HG03565 (cell line): ENCODE data around the gene CDC14B.

ENCODE experiments used
- ATAC-seq: cut with Tn5 transposase; IDR thresholded peaks from one replicate; pipeline ENCODE4 v1.9.1; 2021; ENCODE audit warnings: mild to moderate bottlenecking, moderate library complexity; ENCODE audit not compliant: unreplicated experiment

Gene CDC14B

GRCh38 chr9:96487949-96488348, 131.7 kb downstream of the CDC14B start:
- ATAC-seq: no peak

GRCh38 chr9:96487029-96487396, 132.6 kb downstream of the CDC14B start:
- no peak for ATAC-seq

GRCh38 chr9:96486386-96487028, 133.1 kb downstream of the CDC14B start:
- ATAC-seq: no peak

- ATAC-seq: no peak
These were observed 134.4 kb downstream of the CDC14B start for GRCh38 chr9:96485280-96485679.

DNA sequence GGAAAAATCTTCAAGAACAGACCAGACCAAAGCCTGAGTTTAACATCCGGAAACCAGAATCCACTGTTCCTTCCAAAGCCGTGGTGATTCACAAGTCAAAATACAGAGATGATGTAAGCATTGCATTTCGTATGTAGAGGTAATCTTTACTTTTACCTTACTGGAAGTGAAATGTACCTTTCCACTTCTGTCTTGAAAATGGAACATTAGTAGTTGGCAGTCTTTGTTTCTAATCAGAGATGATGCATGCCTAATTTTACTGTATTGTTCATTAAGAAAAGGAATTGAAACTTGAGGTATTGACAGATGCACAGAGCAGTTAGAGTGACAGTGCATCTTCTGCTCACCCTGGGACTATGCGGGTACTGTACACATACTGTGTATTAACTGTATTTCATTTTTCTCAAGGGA, 135.1 kb downstream of the CDC14B start:
- ATAC-seq: peak; percentile 94

GRCh38 chr9:96483733-96484390, 135.8 kb downstream of the CDC14B start:
- ATAC-seq: no peak

- ATAC-seq: no peak
These were observed 136.4 kb downstream of the CDC14B start for GRCh38 chr9:96483197-96483596.

DNA sequence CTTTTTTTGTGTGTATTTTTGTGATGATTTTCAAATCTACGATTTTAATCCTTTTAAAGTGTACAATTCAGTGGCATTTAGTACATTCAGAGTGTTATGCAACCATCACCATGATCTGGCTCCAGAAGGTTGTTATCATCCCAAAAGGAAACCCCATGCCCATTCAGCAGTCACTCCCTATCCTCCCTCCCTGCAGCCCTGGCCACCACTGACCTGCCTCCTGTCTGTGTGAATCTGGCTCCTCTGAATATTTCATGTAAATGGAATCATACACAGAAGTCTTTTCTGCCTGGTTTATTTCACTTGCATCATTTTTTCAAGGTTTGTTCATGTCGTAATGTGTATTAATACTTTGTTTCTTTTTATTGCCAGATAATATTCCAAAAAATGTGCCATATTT, 137.2 kb downstream of the CDC14B start:
- ATAC-seq: no peak

DNA sequence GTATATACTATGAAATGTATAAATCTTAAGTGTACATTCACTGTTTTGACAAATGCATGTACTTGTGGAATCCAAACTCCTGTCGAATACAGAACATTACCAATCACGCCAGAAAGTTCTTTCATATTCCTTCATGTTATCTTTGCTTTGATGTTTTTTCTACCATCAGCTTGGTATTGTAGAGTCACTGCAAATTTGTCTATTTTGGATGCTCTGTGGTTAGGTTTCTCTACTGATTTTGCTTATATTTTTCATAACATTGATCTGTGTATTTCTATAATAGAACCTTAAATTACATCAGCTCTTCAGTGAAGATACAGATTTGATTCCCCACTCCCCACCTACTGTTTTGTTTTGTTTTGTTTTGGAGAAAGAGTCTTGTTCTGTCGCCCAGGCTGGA, 138.9 kb downstream of the CDC14B start:
- ATAC-seq: no peak

DNA sequence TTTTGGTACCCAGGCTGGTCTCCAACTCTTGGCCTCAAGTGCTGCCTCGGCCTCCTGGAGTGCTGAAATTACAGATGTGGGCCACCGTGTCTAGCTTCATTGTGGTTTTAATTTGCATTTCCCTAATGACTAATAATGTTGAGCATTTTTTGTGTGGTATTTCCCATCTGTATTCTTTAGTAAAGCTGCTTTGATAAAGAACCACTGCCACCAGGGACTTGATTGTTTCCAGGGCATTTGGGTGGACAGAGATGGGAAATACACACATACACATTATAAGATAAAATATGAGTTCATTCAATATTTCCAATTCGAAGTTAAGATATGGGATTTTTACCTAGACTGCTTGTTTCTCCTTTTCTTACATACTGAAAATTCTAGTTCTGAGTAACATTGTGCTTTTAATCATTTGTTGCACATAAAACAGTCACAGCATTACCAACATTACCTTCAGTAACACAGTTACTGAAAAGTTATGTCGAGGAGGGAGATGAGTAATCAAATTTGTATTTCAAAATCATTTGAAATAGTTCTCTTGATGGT, 140.7 kb downstream of the CDC14B start:
- ATAC-seq: peak; percentile 60

DNA sequence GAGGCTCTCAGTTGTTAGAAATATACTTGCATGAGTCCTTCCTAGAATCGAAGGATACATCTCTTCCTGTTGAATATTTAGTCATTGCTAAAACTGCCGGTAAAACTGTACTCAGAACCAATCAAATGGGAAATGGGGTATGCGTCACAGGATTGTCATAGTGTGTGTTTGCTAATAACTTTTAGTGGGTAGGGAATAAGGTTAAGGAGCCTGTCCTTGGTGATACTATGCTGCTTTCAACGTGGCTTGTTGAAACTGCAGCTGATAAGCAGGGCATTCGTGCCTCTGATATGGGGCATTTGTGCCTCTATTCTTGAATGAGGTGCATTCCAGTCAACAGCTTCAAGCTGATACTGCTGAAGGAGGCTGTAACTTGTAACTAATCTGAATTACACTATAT, 143.1 kb downstream of the CDC14B start:
- ATAC-seq: no peak

GRCh38 chr9:96476013-96476412, 143.6 kb downstream of the CDC14B start:
- no peak for ATAC-seq

GRCh38 chr9:96467784-96468183, 151.9 kb downstream of the CDC14B start:
- ATAC-seq: no peak

- ATAC-seq: no peak
These were observed 155.2 kb downstream of the CDC14B start for GRCh38 chr9:96464426-96464825.

GRCh38 chr9:96462541-96462940, 157.1 kb downstream of the CDC14B start:
- no peak for ATAC-seq

GRCh38 chr9:96461336-96461735, 158.3 kb downstream of the CDC14B start:
- ATAC-seq: no peak

DNA sequence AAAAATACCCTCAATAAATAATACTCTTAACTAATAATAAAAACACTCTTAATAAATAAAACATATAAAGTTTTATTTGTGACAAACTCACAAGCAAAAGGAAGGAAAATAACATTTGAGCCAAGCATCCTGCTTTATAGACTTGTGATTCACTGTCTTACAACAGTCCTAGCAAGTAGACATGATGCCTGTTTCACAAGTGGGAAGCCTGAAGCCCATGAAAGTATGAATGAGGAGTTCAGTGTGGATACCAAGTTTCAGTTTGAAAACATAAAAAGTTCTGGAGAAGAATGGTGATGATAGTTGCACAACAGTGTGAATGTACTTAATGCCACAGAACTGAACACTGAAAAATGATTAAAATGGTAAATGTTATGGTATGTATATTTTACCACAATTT, 158.8 kb downstream of the CDC14B start:
- ATAC-seq: no peak

- no peak for ATAC-seq
These were observed 159.2 kb downstream of the CDC14B start for GRCh38 chr9:96460470-96460869.

GRCh38 chr9:96459268-96460007, 160.2 kb downstream of the CDC14B start:
- no peak for ATAC-seq

DNA sequence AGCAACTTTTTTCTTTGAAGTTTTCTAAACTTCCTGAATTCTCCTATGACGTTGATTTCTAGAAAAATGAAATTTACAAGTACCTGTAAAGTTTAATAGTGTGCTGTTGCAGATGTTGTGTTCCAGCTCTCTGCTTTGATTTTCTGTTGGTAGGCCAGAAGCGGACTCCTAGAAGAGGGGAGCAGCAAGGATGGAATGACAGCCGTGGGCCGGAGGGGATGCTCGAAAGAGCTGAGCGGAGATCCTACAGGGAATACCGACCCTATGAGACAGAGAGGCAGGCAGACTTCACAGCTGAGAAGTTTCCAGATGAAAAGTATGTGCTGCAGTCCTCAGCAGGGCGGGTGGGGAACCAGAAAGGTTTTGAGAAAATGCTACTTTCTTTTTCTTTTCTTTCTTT, 161.4 kb downstream of the CDC14B start:
- ATAC-seq: no peak

DNA sequence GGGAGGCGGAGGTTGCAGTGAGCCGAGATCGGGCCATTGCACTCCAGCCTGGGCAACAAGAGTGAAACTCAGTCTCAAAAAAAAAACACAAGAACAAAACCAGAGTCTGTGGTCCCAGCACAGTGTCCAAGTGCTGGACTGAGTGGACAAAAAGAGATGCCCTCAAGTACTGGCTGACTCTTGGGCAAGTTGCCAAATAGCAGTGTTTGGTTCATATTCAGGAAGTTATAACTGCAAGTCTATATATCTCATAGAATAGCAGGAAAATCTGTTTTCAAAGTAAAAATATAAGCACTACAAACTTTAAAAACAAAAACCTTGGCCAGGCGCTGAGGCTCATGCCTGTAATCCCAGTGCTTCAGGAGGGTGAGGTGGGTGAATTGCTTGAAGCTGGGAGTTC, 162.4 kb downstream of the CDC14B start:
- ATAC-seq: no peak

GRCh38 chr9:96453625-96454024, 166.0 kb downstream of the CDC14B start:
- ATAC-seq: no peak
